Heart left ventricle (tissue), 13 donors: ENCODE results near the gene SLC44A2.

Experiments
- CTCF ChIP-seq, 12 donors: fragments of 200-600 bp; sonication (generic) in 4 of 12; IDR thresholded peaks; one replicate each; pipeline versions ENCODE4 v1.5.0 to v1.8.0; 2018 to 2022; ENCODE audit warnings: antibody characterized with exemption in 12 of 12, mild to moderate bottlenecking in 5 of 12
- POLR2A ChIP-seq, 2 donors: fragments of 450-650 bp; IDR thresholded peaks; one replicate each; pipeline ENCODE4 v1.6.1; 2017; ENCODE audit warnings: antibody characterized with exemption in 2 of 2, mild to moderate bottlenecking in 2 of 2, moderate library complexity in 2 of 2
- donor health status: ischemic (EF 13 %, LVEDD 7.1; RV severe dilation, severe dysfunction).
- donor health status: DM: no; HTN: yes; CAD: no.
- donor health status: DM: no; HTN: no; CAD: no.
- donor health status: ischemic (EF 25% LVEDD 6.9; RV normal size, moderate dysfunction).
- donor health status: ischemic (EF 25% LVEDD 5.7; RV mildly dilated, moderate dysfunction).
- donor health status: ischemic (EF 35%, LVEDD 5.7; RV mildly dilated, moderate dysfunction).
- donor health status: nonischemic (EF 11% LVEDD 7.7; RV severe dilation, severe dysfunction).
- donor health status: DM: yes; HTN: yes; CAD: no.
- donor health status: PGD.
- donor health status: ischemic (EF 29% LVEDD 5.4; RV normal size, mild dysfunction).
- donor health status: nonischemic (EF 23%, LVEDD 6.1; RV moderate dilation, normal function).

- no peak for TF ChIP-seq CTCF (IDR thresholded peaks at IDR 0.05)
- no peak for TF ChIP-seq POLR2A (IDR thresholded peaks at IDR 0.05)
Measured at GRCh38 chr19:10593820-10594637, 31.3 kb upstream of the SLC44A2 start.
